HG03558 (cell line): ENCODE results near the gene HDAC4.

ENCODE experiments used
- ATAC-seq: cut with Tn5 transposase; IDR thresholded peaks from one replicate; pipeline ENCODE4 v1.9.1; 2021; ENCODE audit warnings: moderate number of reproducible peaks; ENCODE audit not compliant: unreplicated experiment; ENCODE audit errors: extremely low read depth

Gene HDAC4

DNA sequence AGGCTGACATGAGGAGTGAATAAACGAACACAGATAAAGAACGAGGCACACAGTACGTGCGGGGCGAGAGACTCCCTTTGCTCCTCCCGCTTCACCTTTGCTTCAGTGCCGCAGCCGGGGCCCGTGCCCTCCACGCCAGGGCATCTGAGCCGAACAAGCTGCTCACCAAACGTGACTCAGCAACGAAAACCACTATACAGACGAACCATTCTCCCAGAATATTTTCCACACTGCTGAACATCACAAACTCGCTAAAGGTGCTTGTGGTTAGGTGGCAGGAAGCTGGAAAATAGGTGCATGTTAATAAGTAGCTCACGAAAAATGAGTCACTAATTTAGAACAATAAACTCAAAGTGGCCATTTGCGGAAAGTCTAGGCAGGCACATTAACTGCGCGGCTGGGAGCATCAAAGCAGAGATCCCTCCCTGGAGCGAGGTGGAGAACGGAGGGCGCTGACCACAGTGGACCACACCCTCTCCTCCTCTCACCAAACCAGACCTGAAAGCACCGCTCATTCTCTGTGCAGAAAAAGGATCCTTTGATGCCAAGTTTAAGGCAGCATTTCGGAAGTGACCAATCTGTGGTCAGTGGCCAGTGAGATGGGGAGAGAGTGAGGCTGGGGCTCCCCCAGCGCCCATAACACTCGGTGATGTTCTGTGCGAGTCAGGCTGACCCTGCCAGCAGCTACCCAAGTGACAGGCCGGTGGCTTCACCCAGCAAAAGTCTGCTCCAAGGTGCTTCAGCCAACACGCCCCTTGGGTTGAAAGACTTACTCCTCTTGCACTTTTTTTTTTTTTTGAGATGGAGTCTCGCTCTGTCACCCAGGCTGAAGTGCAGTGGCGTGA lies 153.2 kb downstream of the HDAC4 start:
- ATAC-seq, result no peak

DNA sequence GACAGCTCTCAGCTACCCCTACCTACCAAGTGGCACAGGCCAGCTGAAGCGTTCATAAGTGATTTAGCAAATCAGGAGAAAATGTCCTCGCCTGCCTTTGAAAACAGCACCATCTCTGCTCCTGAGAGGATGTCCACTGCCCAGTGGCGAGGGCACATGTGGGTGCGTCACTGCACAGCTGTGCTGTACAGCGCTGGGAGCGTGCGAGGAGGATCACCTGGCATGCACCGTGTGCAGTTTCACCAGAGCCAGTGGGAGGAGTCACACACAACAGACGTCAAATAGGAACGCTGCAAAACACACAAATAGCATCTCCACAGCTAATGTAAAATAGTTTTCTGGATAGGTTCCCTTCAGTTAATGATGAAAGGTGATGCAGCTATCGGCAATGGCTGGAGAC lies 154.1 kb downstream of the HDAC4 start:
- no peak for ATAC-seq

DNA sequence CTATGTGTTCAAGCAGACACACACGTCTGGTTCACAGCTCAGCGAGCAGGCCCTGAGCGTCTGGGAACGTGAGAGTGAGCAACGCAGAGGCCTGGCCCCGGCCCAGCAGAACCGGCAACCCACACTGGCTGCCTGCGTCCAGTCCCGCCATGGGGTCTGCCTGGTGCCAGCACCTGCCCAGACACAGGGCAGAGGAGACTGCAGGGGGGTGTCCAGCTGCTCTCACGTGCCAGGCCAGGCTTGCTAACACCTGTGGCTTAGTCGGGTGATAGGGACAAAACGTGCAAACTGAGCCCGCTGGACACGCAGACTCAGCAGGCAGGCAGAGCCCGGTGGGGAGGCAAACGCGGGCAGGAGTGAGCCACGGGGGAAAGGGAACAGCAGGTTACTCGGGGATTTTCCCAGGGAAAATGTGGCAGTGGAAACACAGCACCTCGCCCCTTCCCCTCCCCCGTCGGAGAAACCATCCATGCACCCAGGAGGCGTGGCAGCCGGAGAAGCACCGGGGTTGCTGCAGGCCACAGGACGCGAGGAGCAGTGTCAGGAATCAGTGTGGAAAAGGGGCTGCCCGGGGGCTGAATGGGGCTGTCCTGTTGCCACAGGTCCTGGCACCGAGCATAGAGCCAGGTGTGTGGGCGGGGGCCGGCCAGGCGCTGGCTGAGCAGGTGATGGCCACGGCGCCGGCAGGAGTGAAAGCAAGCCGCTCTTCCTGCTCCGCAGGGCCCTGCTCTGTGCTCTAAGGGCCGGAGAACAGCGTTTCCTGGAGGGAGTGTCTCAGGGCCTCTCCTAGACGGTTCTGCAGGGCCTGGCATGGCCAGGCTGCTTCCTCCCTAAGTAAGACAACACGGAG lies 154.7 kb downstream of the HDAC4 start:
- ATAC-seq, result no peak

DNA sequence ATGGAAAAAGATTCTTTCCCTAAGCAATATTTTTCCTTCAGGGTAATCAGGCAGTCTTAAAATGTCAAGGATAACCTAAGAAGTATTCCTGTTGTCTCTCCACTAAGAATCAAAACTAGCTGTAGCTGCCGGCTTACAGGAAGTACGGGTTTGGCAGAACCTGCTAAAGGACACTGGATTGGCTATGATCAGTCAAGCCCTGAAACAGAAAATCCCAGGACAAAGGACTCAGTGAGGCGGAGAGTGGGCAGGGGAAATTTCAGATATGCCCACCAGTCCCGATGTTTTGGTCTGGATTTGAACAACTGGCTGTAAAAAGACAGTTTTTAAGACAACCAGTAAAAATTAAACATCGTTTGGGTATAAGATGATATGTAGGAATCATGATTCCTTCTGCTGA lies 155.7 kb downstream of the HDAC4 start:
- ATAC-seq, result no peak

DNA sequence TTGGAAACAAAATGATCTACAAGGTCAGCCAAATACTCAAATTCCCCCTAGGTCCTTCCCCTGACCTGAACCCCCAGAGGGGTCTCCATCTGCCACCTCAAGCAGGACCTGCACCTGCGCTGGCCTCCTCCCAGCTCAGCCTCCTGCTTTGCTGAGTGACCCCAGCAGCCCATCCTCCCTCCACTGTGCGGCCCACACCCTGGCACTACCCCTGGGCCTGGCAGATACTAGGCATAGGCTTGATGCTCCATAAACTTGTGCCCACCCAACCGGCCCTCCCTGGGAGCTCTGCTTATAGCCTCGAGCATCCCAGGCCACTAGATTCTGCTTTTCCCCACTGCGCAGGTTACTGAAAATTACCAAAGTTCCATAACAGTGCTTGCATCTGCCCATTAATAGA lies 156.2 kb downstream of the HDAC4 start:
- ATAC-seq, result no peak

DNA sequence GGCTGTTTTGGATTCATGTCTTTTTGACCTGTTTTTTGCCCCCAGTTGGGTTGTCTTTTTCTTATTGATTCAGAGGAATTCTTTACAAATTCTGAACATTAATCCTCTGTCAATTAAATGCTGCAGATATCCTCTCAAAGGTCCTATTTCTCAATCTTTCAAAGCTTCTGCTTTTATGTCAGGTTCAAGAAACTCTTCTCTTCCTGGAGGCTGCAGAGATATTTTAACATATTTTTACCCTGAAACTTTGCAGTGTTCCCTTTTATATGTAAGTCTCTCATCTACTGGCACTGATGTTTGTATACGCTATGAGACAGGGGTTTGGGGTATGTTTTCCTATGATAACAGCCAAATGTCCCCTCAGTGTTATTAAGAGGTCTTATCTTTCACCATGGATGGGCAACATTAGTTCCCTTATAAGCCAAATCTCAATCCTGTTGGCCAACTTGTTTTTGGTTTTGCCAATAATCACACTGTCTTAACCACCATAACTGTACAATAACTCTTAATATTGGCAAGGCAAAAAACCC lies 159.3 kb downstream of the HDAC4 start:
- ATAC-seq, result no peak

DNA sequence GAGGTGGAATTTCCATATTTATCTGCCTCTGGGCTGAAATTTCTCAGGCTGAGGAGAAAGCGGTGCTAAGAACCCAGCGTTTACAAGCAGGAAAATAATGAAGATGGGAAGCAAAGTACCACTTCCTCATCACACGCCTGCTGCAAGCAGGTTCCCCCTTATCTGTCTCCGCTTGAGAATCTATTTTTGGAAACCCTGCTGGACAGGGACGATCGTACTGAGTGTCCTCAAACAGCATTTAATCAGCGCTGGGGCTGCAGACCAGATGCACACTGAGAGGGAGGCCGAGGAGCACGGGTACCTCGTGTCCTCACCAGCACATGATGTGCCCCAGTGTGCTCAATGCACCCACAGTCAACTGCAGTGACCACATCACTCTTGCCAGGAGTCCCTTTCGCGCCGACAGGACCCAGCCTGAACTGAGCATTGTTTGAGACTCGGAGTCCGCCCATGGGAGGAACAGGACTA lies 160.4 kb downstream of the HDAC4 start:
- ATAC-seq, result no peak

DNA sequence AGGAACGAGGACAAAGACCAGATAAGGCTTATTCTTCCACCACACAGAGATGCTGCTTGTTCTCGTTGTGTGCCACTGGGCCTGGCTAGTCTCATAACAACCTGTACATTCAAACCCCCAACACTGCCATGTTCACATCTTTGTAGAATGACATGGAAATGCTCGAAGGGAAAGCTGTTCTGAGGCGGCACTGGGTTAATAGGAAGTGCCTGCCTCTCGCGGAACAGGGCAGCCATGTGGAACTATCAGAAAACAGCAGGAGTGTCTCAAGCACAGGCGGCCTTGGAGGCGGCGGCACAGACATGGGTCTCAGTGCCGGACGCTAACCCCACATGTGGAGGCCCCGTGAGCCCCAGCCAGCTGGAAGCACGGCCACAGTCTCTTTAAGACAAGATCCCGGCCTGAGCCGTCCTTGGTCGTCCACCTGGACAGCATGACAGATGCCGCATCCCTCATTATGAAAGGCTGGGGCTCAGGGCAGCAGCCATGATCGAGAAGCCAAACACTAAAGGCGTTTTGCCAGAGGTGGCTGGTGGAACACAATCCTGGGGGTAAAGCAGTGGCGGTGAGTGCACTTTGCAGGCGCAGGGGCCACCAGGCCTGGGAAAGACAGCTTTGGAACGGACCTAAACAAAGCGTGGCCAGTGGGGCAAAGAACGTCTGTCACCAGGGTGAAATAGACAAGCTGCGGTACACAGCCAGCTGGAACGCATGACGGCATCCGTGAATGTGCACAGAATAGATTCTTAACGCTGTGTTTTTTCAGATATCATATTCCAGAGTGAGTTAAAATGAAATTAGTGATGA lies 161.0 kb downstream of the HDAC4 start:
- ATAC-seq, result no peak

DNA sequence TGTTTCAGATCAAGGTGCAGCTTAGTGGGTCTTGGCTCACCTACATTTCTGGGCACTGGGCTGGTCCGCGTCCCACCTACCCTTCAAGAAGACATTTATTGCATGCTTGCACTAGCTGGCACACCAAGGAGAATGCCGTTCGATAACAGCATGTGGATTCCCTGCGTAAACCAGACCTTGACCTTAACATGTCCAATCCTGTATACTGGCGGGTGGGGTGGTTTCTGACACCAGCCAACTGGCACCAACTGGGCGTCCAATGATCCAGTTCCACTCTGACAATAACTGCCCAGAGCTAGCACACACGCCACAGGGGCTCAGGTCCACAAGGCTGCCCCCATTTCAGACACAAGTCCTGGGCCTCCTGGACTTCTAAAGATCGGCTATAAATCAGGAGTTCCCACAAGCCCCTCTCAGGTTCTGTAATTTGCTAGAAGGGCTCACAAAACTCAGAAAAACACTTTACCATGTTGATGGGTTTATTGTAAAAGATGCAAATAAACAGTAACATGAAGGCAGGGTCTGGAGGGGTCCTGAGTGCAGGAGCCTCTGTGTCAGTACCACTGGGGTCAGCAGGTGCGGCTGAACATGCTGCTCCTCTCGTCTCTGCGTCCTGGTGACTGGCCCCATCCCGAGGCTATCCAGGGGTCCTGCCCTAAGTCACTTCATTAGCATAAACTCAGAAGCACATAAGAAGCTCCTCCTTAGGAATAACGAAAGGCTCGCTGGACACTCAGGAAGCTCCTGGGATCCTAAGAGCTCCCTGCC lies 161.8 kb downstream of the HDAC4 start:
- ATAC-seq, result no peak

DNA sequence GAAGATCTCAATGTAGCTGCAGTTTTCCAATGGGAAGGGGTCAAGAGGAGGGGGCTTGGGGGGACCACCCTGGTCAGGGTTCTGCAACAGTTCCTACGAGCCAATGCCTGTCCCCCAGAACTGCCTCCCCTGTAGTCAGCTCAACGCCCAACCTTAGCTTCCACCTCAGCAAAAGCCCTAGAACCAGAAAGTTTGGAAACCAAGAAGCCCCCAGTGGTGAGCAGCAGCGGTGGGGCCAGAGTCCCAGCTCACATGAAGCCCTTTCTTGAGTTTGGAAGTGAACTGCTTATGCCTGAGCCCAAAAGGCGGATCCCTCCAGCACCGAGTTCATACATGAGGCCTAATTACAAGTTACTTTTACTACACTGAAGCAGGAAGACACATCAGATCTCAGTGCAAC lies 162.4 kb downstream of the HDAC4 start:
- ATAC-seq, result no peak

DNA sequence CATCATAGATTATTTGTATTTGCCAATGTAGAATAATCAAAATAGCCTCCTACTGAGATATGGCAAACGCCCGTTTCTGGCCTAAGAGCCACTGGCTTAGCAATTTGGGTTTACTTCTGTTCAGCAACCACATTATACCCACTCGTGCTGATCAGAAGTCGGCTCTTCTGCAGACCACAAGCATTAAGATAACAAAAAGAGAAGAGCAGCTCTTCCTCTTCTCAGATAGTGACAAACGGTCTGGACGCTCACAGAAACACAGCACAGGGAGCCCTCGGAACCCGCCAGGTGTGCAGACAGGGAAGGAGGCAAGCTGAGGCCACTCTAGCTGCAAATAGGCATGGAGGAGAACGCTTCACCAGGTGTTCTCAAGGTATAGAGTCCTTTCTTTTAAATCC lies 164.0 kb downstream of the HDAC4 start:
- ATAC-seq, result no peak

DNA sequence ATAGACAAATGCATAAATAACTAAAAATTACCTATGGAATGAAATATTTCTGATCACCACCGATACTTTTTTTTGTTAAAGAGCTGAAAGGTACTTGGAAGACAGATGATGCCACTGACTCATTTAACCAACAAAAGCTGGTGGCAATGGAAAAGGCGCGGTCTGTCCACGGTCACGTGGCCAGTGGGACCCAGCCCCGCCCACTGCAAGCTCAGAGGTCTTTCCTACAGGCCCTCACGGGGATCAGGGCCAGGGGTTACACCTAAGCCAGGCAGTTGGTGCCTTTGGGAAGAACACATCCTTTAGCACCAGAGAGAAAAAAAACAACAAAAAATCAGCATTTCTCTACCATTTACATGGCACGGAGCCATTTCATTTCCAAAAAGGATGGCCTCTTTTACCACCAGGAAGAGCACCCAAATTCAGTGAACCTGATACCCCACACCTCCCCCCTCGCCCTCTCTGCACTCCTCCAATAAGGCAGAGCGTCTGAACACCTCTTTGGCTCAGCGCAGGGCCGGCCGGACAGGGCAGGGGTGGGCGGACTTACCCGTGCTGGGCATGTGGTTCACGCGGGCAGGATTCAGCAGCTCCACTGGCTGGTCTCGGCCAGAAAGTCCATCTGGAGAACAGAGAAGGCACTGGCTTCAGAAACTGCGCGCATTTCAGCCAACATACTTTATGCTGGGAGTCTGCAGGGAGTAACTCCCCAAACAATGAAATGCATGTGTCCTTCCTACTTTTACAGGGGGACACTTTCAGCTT lies 164.6 kb downstream of the HDAC4 start:
- no peak for ATAC-seq

DNA sequence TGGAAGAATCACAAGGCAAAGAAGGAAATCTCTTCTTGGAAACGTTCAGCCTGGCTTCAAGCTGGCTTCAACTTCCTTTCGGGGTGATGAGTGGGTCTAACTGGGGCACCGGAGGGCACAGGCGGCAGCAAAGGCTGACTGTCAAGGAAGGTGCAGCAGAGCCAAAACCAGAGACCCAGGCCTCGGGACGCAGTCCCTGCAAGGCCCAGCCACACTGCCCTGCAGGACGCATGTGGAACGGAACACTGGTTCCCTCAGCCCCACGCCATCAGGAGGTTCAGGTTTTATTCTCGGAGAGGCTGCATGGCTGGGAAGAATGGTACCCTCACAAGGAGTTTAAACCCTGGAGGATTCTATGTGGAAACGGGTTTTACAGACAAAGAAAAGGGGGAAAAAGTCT lies 165.5 kb downstream of the HDAC4 start:
- no peak for ATAC-seq

DNA sequence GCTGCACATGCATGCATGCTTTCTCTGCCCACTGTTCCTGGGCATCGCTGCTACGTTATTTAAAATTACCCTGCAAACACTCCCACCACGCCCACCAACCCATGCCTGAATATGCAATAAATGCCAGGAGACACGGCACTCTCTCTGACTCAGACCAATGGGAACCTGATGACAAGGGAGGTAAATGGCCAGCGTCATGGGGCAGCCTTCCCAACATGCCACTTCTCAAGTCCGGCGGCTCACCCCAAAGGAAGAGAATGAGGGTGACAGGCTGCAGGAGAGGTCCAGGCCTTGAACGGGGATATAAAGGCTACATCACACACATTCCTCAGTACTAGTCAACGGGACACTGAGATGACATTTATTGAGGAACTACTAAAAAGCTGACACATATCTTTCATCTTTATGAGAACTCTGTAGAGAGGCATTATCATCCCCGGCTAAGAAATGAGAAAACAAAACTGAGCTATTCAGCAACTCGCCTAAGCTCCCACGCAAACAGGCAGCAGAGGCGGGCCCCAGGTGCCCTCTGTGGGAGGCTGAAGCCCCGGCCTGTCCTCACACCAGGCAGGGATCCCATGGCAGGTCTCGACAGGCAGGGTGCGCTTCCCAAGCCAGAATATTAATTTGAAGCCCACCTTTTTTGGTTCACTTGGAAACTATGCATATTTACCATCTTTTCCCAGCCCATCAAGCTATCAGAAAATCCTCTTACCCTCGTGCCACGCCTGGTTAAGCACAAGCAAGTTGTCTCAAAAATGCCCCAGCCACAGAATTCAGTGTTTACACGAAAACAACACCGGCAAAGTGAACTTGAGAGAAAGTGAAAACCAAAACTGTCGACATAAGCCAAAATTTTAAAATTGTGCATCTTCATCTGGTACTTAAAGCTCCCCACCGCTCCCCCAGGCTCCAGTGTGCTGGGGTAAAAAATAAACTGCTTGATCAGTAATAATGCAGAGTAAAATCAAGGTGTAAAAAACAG lies 166.3 kb downstream of the HDAC4 start:
- ATAC-seq, result no peak

DNA sequence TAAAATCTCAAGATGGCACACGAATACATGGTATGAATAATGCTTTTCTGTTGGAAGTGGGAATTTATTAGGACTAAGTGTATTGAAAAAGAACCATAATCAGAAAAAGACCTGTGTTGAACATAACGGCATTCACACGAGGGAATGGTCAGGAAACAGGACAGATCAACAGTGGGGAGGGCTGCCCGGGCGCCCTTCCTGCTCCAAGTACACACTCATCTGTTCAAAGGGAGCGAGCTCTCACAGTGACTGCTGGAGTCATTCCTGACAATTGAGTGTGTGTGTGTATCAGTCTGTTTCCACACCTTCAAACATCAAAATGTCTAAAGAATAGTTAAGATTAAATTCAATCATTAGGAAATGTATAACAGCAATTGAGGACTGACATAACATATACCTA lies 167.2 kb downstream of the HDAC4 start:
- ATAC-seq, result no peak

DNA sequence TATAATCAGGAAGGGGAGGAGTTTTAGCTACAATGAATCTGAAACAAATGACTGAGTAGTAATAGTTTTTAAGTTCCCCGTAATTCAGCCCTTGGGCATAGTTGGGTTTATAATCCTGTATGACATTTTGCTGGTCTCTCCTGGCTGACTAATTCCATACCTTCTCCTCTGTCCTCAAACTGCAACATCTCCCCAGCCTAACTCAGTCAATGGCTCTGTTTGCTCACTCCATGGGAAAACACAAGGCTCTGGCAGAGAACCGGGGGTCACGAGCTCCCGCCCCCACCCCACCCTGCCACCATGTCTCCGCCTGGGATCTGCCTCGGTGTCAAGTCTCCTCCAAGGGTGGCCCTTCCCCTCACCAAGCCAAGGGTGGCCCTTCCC lies 168.6 kb downstream of the HDAC4 start:
- ATAC-seq, result no peak

DNA sequence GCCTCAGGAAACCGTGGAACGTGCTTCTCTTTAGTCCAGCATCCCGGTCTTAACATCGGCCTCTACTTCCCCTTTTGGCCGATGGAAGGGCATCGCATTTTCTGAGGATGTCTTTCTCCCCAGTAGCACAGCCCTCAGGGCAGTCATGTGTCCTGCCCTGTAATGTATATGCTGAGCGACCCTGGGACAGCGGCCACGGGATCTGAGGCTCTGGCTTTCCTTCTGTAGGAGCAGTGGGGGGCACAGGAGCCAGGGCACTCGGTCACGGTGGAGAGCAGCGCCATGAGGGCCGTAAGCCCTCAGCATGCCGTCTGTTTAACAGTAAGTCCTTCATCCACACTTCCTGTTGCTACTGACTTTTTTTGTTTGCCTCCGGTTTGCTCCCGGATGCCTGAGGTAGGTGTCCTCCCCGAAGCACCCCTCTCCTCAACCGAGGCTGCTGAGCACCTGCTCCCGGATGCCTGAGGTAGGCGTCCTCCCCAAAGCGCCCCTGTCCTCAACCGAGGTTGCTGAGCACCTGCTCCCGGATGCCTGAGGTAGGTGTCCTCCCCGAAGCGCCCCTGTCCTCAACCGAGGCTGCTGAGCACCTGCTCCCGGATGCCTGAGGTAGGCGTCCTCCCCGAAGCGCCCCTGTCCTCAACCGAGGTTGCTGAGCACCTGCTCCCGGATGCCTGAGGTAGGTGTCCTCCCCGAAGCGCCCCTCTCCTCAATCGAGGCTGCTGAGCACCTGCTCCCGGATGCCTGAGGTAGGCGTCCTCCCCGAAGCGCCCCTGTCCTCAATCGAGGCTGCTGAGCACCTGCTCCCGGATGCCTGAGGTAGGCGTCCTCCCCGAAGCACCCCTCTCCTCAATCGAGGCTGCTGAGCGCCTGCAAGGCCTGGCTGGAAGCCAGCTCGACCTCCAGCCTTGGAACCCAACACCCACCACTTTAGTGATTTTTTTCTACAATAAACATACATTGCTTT lies 169.3 kb downstream of the HDAC4 start:
- no peak for ATAC-seq
